PFSK-1 (cell line): ENCODE measurements around the gene ZNF763.

ENCODE experiments used
- FOXP2 ChIP-seq: optimal IDR thresholded peaks from 2 replicates; pipeline ENCODE3; 2011; ENCODE audit warnings: borderline replicate concordance, control low read depth, inconsistent platforms; ENCODE audit not compliant: insufficient read depth; ENCODE audit errors: extremely low read length, extremely low read depth
- POLR2AphosphoS5 ChIP-seq: IDR thresholded peaks from 2 replicates; pipeline ENCODE4 v1.6.1; 2012; ENCODE audit warnings: low read depth, mild to moderate bottlenecking, control low read depth, low read length, moderate library complexity
- REST ChIP-seq, 2 experiments: IDR thresholded peaks; 2 replicates each; pipeline versions ENCODE4 v1.6.1 to v1.8.0; 2011 to 2012; ENCODE audit warnings: low read depth in 2 of 2, low read length in 2 of 2, control low read depth in 1 of 2, inconsistent platforms in 1 of 2, mild to moderate bottlenecking in 1 of 2, moderate library complexity in 1 of 2; ENCODE audit not compliant: insufficient read depth in 1 of 2
- SIN3A ChIP-seq: IDR thresholded peaks from 2 replicates; pipeline ENCODE4 v1.6.1; 2012; ENCODE audit warnings: mild to moderate bottlenecking, low read length, moderate library complexity, borderline replicate concordance; ENCODE audit not compliant: insufficient read depth
- TAF1 ChIP-seq: IDR thresholded peaks from 2 replicates; pipeline ENCODE4 v1.6.1; 2012; ENCODE audit warnings: low read length, control low read depth, borderline replicate concordance; ENCODE audit not compliant: insufficient read depth

Gene ZNF763

GRCh38 chr19:11995174-11995573 is 30.3 kb downstream of the ZNF763 start:
- no peak for TF ChIP-seq FOXP2

- TF ChIP-seq REST (IDR thresholded peaks at IDR 0.05; ENCODE audit: insufficient read depth in 1 of 2, low read depth in 2 of 2, low read length in 2 of 2): no peak
- TF ChIP-seq SIN3A: no peak
These were observed 35.5 kb downstream of the ZNF763 start for GRCh38 chr19:12000152-12000981.

GRCh38 chr19:12015015-12015752 is 50.3 kb downstream of the ZNF763 start:
- TF ChIP-seq TAF1: no peak
- no peak for TF ChIP-seq REST (IDR thresholded peaks at IDR 0.05; ENCODE audit: insufficient read depth in 1 of 2, low read depth in 2 of 2, low read length in 2 of 2)
- TF ChIP-seq SIN3A: no peak
- no peak for TF ChIP-seq POLR2AphosphoS5
- no peak for TF ChIP-seq FOXP2

- TF ChIP-seq REST (IDR thresholded peaks at IDR 0.05; ENCODE audit: insufficient read depth in 1 of 2, low read depth in 2 of 2, low read length in 2 of 2): no peak
- TF ChIP-seq TAF1: no peak
- TF ChIP-seq SIN3A: no peak
- no peak for TF ChIP-seq POLR2AphosphoS5
- no peak for TF ChIP-seq FOXP2
These were observed 50.9 kb downstream of the ZNF763 start for GRCh38 chr19:12015753-12016116.
